HFFc6 (cell line): Measurements from ENCODE around the gene LAMA5. TPM values are rescaled to one million over a fixed set of nuclear protein-coding genes. Genes with fewer than 3 reads are reported as not detected.

Source experiments
- DNase-seq: peaks from one replicate; pipeline ENCODE4 v3.0.0-alpha.2; 2018
- H3K27ac Mint-ChIP-seq: 2 replicates; pipeline ENCODE4 v1.8.0; 2020; ENCODE audit warnings: mild to moderate bottlenecking, mixed read lengths
- H3K27me3 Mint-ChIP-seq: 2 replicates; pipeline ENCODE4 v1.8.0; 2021; ENCODE audit warnings: mild to moderate bottlenecking, moderate library complexity, mixed read lengths; ENCODE audit not compliant: insufficient read depth
- H3K36me3 Mint-ChIP-seq: 2 replicates; pipeline ENCODE4 v1.8.0; 2021; ENCODE audit warnings: low read depth, mixed read lengths
- H3K4me1 Mint-ChIP-seq: 2 replicates; pipeline ENCODE4 v1.8.0; 2020; ENCODE audit warnings: low read depth, mixed read lengths
- H3K4me3 Mint-ChIP-seq: 2 replicates; pipeline ENCODE4 v1.8.0; 2020; ENCODE audit warnings: mild to moderate bottlenecking, moderate library complexity, mixed read lengths
- H3K9me3 Mint-ChIP-seq: 2 replicates; pipeline ENCODE4 v1.8.0; 2020; ENCODE audit warnings: mild to moderate bottlenecking, mixed read lengths
- total RNA-seq, 6 experiments: library from RNA; stranded (reverse); fragmentation: NEBNext Ultra II Directional; extraction: Animal tissue kit (Norgen Biotek cat#: 25700); gene quantifications; 2 replicates in 1 of 6; 3 replicates in 5 of 6; pipeline ENCODE4 v1.2.3, GENCODE V29; 2021
- TF ChIP-seq, protein P1 (sequence below): fragments of 200-600 bp; sonication (generic); IDR thresholded peaks from 2 replicates; pipeline ENCODE4 v1.5.0; 2021; ENCODE audit warnings: antibody characterized with exemption, mild to moderate bottlenecking

Gene LAMA5
- total RNA-seq, 6 experiments from 2014 or later: 1.2 to 2.4 (median 1.5) TPM

GRCh38 chr20:62342910-62343309 is 24.2 kb downstream of the LAMA5 start:
- Mint-ChIP-seq H3K36me3 (0 out of 2 replicates have a peak, but pooled peaks cover 6% of the 10 kb centered on the region), H3K9me3 (0 out of 2 replicates have a peak, but pooled peaks cover under 1% of the 10 kb centered on the region), H3K27ac (no peak overlapping the region), H3K4me1 (no peaks in the 10 kb centered on the region), H3K4me3 (no peak overlapping the region), H3K27me3 (peaks cover 12% of the 10 kb centered on the region)
- no peak for DNase-seq
- TF ChIP-seq, protein P1, sequence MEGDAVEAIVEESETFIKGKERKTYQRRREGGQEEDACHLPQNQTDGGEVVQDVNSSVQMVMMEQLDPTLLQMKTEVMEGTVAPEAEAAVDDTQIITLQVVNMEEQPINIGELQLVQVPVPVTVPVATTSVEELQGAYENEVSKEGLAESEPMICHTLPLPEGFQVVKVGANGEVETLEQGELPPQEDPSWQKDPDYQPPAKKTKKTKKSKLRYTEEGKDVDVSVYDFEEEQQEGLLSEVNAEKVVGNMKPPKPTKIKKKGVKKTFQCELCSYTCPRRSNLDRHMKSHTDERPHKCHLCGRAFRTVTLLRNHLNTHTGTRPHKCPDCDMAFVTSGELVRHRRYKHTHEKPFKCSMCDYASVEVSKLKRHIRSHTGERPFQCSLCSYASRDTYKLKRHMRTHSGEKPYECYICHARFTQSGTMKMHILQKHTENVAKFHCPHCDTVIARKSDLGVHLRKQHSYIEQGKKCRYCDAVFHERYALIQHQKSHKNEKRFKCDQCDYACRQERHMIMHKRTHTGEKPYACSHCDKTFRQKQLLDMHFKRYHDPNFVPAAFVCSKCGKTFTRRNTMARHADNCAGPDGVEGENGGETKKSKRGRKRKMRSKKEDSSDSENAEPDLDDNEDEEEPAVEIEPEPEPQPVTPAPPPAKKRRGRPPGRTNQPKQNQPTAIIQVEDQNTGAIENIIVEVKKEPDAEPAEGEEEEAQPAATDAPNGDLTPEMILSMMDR: no peak

GRCh38 chr20:62339647-62340062 is 27.5 kb downstream of the LAMA5 start:
- 0 out of 2 replicates have a peak, but pooled peaks cover 5% of the 10 kb centered on the region for H3K36me3 Mint-ChIP-seq
- H3K4me3 Mint-ChIP-seq: no peak overlapping the region
- H3K9me3 Mint-ChIP-seq: no peaks in the 10 kb centered on the region
- no peak overlapping the region for H3K27ac Mint-ChIP-seq
- H3K27me3 Mint-ChIP-seq: peaks cover 14% of the 10 kb centered on the region
- DNase-seq: no peak
- TF ChIP-seq, protein P1: no peak
- H3K4me1 Mint-ChIP-seq: no peaks in the 10 kb centered on the region

- Mint-ChIP-seq H3K9me3 (no peaks in the 10 kb centered on the region), H3K4me3 (no peak overlapping the region), H3K4me1 (no peaks in the 10 kb centered on the region), H3K27me3 (peaks cover 14% of the 10 kb centered on the region), H3K36me3 (0 out of 2 replicates have a peak, but pooled peaks cover 5% of the 10 kb centered on the region), H3K27ac (no peak overlapping the region)
- TF ChIP-seq, protein P1: no peak
- DNase-seq: no peak
Observed at GRCh38 chr20:62338294-62338620, 28.9 kb downstream of the LAMA5 start.

DNA sequence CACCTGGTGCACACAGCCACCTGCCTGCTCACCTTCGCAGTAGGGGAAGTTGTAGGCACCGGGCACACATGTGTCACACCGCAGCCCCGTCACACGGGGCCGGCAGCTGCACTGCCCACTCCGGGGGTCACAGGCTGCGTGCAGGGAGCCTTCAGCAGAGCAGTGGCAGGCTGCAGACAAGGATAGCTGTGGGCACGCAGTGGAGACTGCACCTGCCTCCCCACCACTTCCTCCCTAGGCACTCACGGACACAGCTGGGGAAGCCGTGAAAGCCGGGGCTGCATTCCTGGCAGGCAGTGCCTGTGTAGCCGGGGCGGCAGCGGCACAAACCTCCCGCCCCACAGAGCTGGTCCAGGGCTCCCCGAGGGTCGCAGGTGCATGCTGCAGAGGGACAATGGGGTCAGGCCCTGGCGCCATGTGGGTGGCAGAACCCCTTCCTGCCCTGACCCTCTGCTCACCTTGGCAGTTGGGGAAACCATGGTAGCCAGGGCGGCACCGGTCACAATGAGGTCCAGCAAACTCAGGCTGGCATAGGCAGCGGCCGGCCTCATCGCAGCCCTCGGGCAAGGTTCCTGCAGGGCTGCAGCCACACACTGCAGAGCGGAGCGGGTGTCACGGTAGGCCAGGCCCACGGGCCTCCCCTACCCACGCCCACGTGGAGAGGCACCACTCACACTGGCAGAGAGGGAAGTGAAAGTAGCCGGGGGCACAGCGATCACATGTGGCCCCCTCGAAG is 29.4 kb downstream of the LAMA5 start:
- peaks cover 8% of the 10 kb centered on the region for H3K27me3 Mint-ChIP-seq
- no peak overlapping the region for H3K4me3 Mint-ChIP-seq
- 0 out of 2 replicates have a peak, but pooled peaks cover 5% of the 10 kb centered on the region for H3K36me3 Mint-ChIP-seq
- DNase-seq: no peak
- TF ChIP-seq, protein P1: no peak
- no peak overlapping the region for H3K27ac Mint-ChIP-seq
- H3K9me3 Mint-ChIP-seq: no peaks in the 10 kb centered on the region
- no peaks in the 10 kb centered on the region for H3K4me1 Mint-ChIP-seq

DNA sequence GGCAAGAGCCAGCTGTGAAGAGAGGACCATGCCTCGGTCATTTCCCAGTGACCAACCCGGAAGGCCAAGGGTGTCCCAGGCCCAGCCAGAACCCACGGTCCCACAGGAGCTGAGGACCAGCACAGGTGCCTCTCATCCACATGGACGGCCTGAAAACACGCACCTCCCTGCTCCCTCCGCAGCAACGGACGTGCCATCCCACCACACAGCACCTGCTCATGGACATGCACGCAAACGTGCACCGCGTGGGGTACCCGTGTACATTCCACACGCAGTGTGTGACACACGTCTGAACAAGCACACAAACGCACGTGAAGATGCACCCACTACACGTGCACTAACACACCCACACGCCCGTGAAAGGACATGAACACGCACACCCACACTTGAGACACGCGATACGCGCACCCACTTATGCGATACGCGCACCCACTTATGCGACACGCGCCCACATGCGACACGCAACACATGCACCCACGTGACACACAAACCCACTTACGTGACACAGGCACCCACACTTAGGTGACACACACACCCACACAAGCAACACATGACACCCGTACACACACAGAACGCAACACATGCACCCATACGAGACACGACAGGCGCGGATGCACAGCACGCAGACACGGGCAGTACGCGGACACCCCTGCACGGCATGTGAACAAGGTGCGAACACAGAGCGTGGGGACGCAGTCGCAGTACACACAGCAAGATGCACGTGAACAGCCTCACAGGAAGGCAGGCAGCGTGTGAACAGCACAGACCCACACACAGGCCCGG is 30.1 kb downstream of the LAMA5 start:
- H3K27me3 Mint-ChIP-seq: peaks cover 6% of the 10 kb centered on the region
- H3K36me3 Mint-ChIP-seq: 0 out of 2 replicates have a peak, but pooled peaks cover 5% of the 10 kb centered on the region
- no peaks in the 10 kb centered on the region for H3K4me1 Mint-ChIP-seq
- H3K9me3 Mint-ChIP-seq: no peaks in the 10 kb centered on the region
- no peak for DNase-seq
- H3K4me3 Mint-ChIP-seq: no peak overlapping the region
- TF ChIP-seq, protein P1: no peak
- H3K27ac Mint-ChIP-seq: no peak overlapping the region
